ENCODE measurements around the gene KRTAP5-3. TPM values are rescaled to one million over a fixed set of nuclear protein-coding genes. Genes with fewer than 3 reads are reported as not detected.

The KRTAP5-3 gene
- total RNA-seq, 1 experiment from 2014 or later: not detected

DNA sequence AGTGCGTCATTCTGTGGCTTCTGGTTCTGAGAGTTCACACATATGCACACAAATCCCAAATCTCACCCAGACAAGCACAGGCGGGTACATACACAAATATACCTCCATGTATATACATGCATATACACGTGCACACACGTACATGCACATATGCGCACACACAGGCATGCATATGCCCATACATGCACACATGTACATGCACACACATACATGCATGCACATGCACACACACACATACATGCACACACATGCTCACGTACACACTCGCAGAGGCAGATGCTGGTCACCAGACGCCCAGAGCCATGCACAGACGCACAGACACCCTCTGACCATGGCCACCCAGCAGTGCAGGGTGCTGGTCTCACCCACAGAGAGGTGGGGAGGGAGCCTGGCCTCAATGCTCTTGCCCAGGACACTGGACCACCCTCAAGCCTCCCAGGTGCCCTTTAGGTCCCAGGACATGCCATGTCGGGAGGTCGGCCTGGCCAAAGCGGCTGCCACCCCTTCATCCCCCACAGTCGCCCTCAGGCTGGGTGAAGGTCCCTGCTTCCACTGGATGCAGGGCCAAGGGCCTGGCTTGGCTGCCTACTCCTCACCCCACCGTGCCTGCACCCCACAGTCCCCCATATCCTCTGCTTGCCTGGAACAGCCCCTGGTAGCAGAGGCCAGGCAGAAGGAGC is 45.7 kb downstream of the KRTAP5-3 start:
- H3K4me1 ChIP-seq (replicated peaks; ENCODE audit: insufficient read depth): peaks cover 20% of the 10 kb centered on the region
- no peak overlapping the region for H3K4me3 ChIP-seq
- ChIA-PET POLR2A (ENCODE audit: unreplicated experiment) (no interaction called here), CTCF (no interaction called here)
- TF ChIP-seq CTCF (conservative IDR thresholded peaks at IDR 0.05) (no peak), EZH2 (IDR thresholded peaks at IDR 0.05; ENCODE audit: low read depth) (no peak)
- H2AFZ ChIP-seq: no peak overlapping the region
- no peaks in the 10 kb centered on the region; the same call in 1 of the 2 replicates for H3F3A ChIP-seq (ENCODE audit: insufficient read depth, low read depth)
- H3K4me2 ChIP-seq: no peak overlapping the region
- intact Hi-C loops (cut with micrococcal nuclease; ENCODE audit: unreplicated experiment): no loop called here
- no peaks in the 10 kb centered on the region for H3K36me3 ChIP-seq (ENCODE audit: low read depth)
- BruUV-seq (replicated peaks): no TSS peak
- H4K20me1 ChIP-seq (ENCODE audit: insufficient read depth): no peaks in the 10 kb centered on the region
- no peak overlapping the region for H3K27ac ChIP-seq
- H3K9me2 ChIP-seq (ENCODE audit: insufficient read depth): no peaks in the 10 kb centered on the region
- no peak for DNase-seq
- H3K79me2 ChIP-seq (ENCODE audit: low read depth): no peaks in the 10 kb centered on the region
- no peaks in the 10 kb centered on the region for H3K9me3 ChIP-seq (ENCODE audit: insufficient read depth, low read depth)
- no peaks in the 10 kb centered on the region for H3K27me3 ChIP-seq (ENCODE audit: insufficient read depth, low read depth)

- Histone ChIP-seq H3K27me3 (ENCODE audit: insufficient read depth, low read depth) (no peaks in the 10 kb centered on the region), H2AFZ (no peak overlapping the region), H3K27ac (no peak overlapping the region), H3K79me2 (ENCODE audit: low read depth) (no peaks in the 10 kb centered on the region), H3K9me3 (ENCODE audit: insufficient read depth, low read depth) (no peaks in the 10 kb centered on the region), H3F3A (ENCODE audit: insufficient read depth, low read depth) (no peaks in the 10 kb centered on the region; the same call in 1 of the 2 replicates), H3K4me3 (no peak overlapping the region), H4K20me1 (ENCODE audit: insufficient read depth) (no peaks in the 10 kb centered on the region), H3K9me2 (ENCODE audit: insufficient read depth) (no peaks in the 10 kb centered on the region), H3K4me1 (replicated peaks; ENCODE audit: insufficient read depth) (peaks cover 22% of the 10 kb centered on the region), H3K36me3 (ENCODE audit: low read depth) (no peaks in the 10 kb centered on the region), H3K4me2 (no peak overlapping the region)
- POLR2A ChIA-PET (ENCODE audit: unreplicated experiment): no interaction called here
- DNase-seq: no peak
- intact Hi-C loops (cut with micrococcal nuclease; ENCODE audit: unreplicated experiment): no loop called here
- no peak for TF ChIP-seq EZH2 (IDR thresholded peaks at IDR 0.05; ENCODE audit: low read depth)
- TF ChIP-seq CTCF (conservative IDR thresholded peaks at IDR 0.05): no peak
- CTCF ChIA-PET: no interaction called here
- BruUV-seq (replicated peaks): no TSS peak
These were observed 46.3 kb downstream of the KRTAP5-3 start for GRCh38 chr11:1561955-1562354.

DNA sequence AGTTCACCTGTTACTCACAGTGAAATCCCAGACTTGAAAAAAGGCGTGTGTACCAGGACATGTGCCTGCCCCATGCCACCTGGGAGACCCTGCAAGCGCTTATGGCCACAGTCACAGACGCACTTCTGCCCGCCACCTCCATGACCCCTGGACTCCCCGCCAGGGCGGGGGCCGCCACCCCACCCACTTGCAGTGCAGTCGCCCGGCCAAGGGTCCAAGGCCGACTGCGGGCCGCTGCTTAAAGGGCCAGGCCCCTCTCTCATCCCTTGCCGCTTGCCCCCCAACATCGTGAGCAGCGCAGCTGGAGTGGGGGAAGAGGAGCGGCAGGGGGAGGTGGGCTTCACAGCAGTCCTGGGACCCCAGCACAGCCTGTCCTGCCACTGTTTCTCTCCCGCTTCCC is 47.0 kb downstream of the KRTAP5-3 start:
- Histone ChIP-seq H3K4me3 (no peak overlapping the region), H3K36me3 (ENCODE audit: low read depth) (no peaks in the 10 kb centered on the region), H3K9me3 (ENCODE audit: insufficient read depth, low read depth) (no peaks in the 10 kb centered on the region), H2AFZ (no peak overlapping the region), H3F3A (ENCODE audit: insufficient read depth, low read depth) (no peaks in the 10 kb centered on the region; the same call in 1 of the 2 replicates), H3K9me2 (ENCODE audit: insufficient read depth) (no peaks in the 10 kb centered on the region), H3K4me2 (no peak overlapping the region), H3K79me2 (ENCODE audit: low read depth) (no peaks in the 10 kb centered on the region), H3K27ac (no peak overlapping the region), H3K27me3 (ENCODE audit: insufficient read depth, low read depth) (no peaks in the 10 kb centered on the region), H3K4me1 (replicated peaks; ENCODE audit: insufficient read depth) (peaks cover 22% of the 10 kb centered on the region), H4K20me1 (ENCODE audit: insufficient read depth) (no peaks in the 10 kb centered on the region)
- DNase-seq: no peak
- CTCF ChIA-PET: no interaction called here
- no TSS peak for BruUV-seq (replicated peaks)
- intact Hi-C loops (cut with micrococcal nuclease; ENCODE audit: unreplicated experiment): no loop called here
- POLR2A ChIA-PET (ENCODE audit: unreplicated experiment): no interaction called here
- TF ChIP-seq CTCF (conservative IDR thresholded peaks at IDR 0.05) (no peak), EZH2 (IDR thresholded peaks at IDR 0.05; ENCODE audit: low read depth) (no peak)

All from PC-9 (cell line).